Measurements from ENCODE around the gene KRTAP2-4.
"Not testable (repeated sequence)": the region's sequence is repeated elsewhere in the genome, so short reads cannot be mapped to it uniquely, and the experiment has no call there.

The KRTAP2-4 gene

GRCh38 chr17:41065829-41066624 is at the start of gene KRTAP2-4:
KRTAP2-4 (minus strand) TSS chr17:41065879; CDS start chr17:41065845, 34 bp downstream.
- no peak for DNase-seq

GRCh38 chr17:41111151-41111885 is 45.6 kb upstream of the KRTAP2-4 start:
- no peak for DNase-seq

- not testable (repeated sequence) for DNase-seq
These were observed 43.2 kb upstream of the KRTAP2-4 start for GRCh38 chr17:41108728-41109386.

- no peak for DNase-seq
These were observed 42.3 kb upstream of the KRTAP2-4 start for GRCh38 chr17:41107941-41108450.

GRCh38 chr17:41105347-41105746 is 39.7 kb upstream of the KRTAP2-4 start, which contains the start of gene KRTAP4-9:
KRTAP4-9 (plus strand) TSS chr17:41105389; CDS start chr17:41105389, 0 bp downstream.
- DNase-seq = not testable (repeated sequence)

GRCh38 chr17:41104386-41105038 is 38.8 kb upstream of the KRTAP2-4 start:
- not testable (repeated sequence) for DNase-seq

GRCh38 chr17:41103896-41104295 is 38.2 kb upstream of the KRTAP2-4 start:
- no peak for DNase-seq

GRCh38 chr17:41101586-41102259 is 36.0 kb upstream of the KRTAP2-4 start, which contains the start of gene KRTAP4-16:
KRTAP4-16 (minus strand) TSS chr17:41102209; CDS start chr17:41102209, 0 bp downstream.
- DNase-seq = no peak

GRCh38 chr17:41099682-41100480 is 34.2 kb upstream of the KRTAP2-4 start:
- peak in 1 of 2 donors; percentile 29 for DNase-seq

- no peak for DNase-seq
These were observed 32.8 kb upstream of the KRTAP2-4 start for GRCh38 chr17:41098481-41098880.

- DNase-seq = no peak
These were observed 32.4 kb upstream of the KRTAP2-4 start, which contains the start of gene KRTAP4-8 for GRCh38 chr17:41098042-41098441. KRTAP4-8 (minus strand) TSS chr17:41098142; CDS start chr17:41098084, 58 bp downstream.

- DNase-seq = no peak
These were observed 30.4 kb upstream of the KRTAP2-4 start for GRCh38 chr17:41096055-41096454.

GRCh38 chr17:41088760-41089352 is 23.2 kb upstream of the KRTAP2-4 start:
- DNase-seq = not testable (repeated sequence)

- not testable (repeated sequence) for DNase-seq
These were observed 18.6 kb upstream of the KRTAP2-4 start, which contains the start of gene KRTAP4-7 for GRCh38 chr17:41084100-41084856. KRTAP4-7 (plus strand) TSS chr17:41084150; CDS start chr17:41084207, 57 bp downstream.

- DNase-seq = not testable (repeated sequence)
These were observed 17.7 kb upstream of the KRTAP2-4 start for GRCh38 chr17:41083427-41083826.

GRCh38 chr17:41082626-41083025 is 16.9 kb upstream of the KRTAP2-4 start:
- no peak for DNase-seq

- no peak for DNase-seq
These were observed 11.1 kb upstream of the KRTAP2-4 start for GRCh38 chr17:41076788-41077187.

- DNase-seq = no peak
These were observed 8.0 kb upstream of the KRTAP2-4 start for GRCh38 chr17:41073676-41074075.

GRCh38 chr17:41071606-41072360 is 6.1 kb upstream of the KRTAP2-4 start:
- DNase-seq = no peak

All from bone marrow (tissue), 2 donors.